Neural cell (in vitro differentiated cells): Measurements from ENCODE around the gene OGA. TPM values are rescaled to one million over a fixed set of nuclear protein-coding genes. Genes with fewer than 3 reads are reported as not detected.
A peak's percentile ranks its signal among the peaks of the same experiment; 100 is the strongest.

Source experiments
- H2AFZ ChIP-seq: fragments of 200-600, 300-800 bp; sonication (generic), shearing (Covaris generic); 2 replicates; pipeline ENCODE4 v1.6.0; 2014; ENCODE audit warnings: low read depth, mild to moderate bottlenecking, antibody characterized with exemption, low read length, moderate library complexity
- H3F3A ChIP-seq: fragments of 200-600 bp; shearing (Covaris generic); 2 replicates; pipeline ENCODE4 v1.6.1; 2016; ENCODE audit warnings: mild to moderate bottlenecking, moderate library complexity, mixed read lengths, antibody characterized with exemption, low read length; ENCODE audit not compliant: insufficient read depth, poor library complexity, severe bottlenecking
- H3K27ac ChIP-seq: fragments of 200-600, 300-800 bp; sonication (generic), shearing (Covaris generic); 2 replicates; pipeline ENCODE4 v1.5.1; 2014; ENCODE audit warnings: mild to moderate bottlenecking, low read length, moderate library complexity
- H3K27me3 ChIP-seq: fragments of 300-800, 200-600 bp; sonication (generic), shearing (Covaris generic); 2 replicates; pipeline ENCODE4 v1.6.0; 2014; ENCODE audit warnings: mild to moderate bottlenecking, low read depth, low read length, moderate library complexity; ENCODE audit not compliant: insufficient read depth
- H3K36me3 ChIP-seq: fragments of 300-800, 200-600 bp; sonication (generic), shearing (Covaris generic); 2 replicates; pipeline ENCODE4 v1.5.1; 2014; ENCODE audit warnings: mild to moderate bottlenecking, antibody characterized with exemption, low read length, moderate library complexity; ENCODE audit not compliant: insufficient read depth
- H3K4me2 ChIP-seq: fragments of 300-800, 200-600 bp; sonication (generic), shearing (Covaris generic); 2 replicates; pipeline ENCODE4 v1.6.0; 2014; ENCODE audit warnings: mild to moderate bottlenecking, low read length
- H3K4me3 ChIP-seq: fragments of 300-800, 200-600 bp; sonication (generic), shearing (Covaris generic); 2 replicates; pipeline ENCODE4 v1.5.1; 2014; ENCODE audit warnings: mild to moderate bottlenecking, low read length, moderate library complexity
- H3K79me2 ChIP-seq: fragments of 200-600 bp; shearing (Covaris generic); replicated peaks from 2 replicates; pipeline ENCODE4 v1.6.0; 2014; ENCODE audit warnings: mild to moderate bottlenecking, low read length, moderate library complexity; ENCODE audit not compliant: insufficient read depth
- H3K9ac ChIP-seq: fragments of 300-800, 200-600 bp; sonication (generic), shearing (Covaris generic); 2 replicates; pipeline ENCODE4 v1.6.1; 2016; ENCODE audit warnings: mild to moderate bottlenecking, low read length, mixed read lengths
- H3K9me2 ChIP-seq: fragments of 200-600 bp; shearing (Covaris generic); 2 replicates; pipeline ENCODE4 v1.6.1; 2016; ENCODE audit warnings: mild to moderate bottlenecking, low read length, mixed read lengths; ENCODE audit not compliant: insufficient read depth
- H3K9me3 ChIP-seq: fragments of 200-600, 300-800 bp; sonication (generic), shearing (Covaris generic); 2 replicates; pipeline ENCODE4 v1.6.1; 2016; ENCODE audit warnings: mild to moderate bottlenecking, mixed run types, low read length, moderate library complexity, mixed read lengths
- H4K20me1 ChIP-seq: fragments of 200-600 bp; shearing (Covaris generic); 2 replicates; pipeline ENCODE4 v1.6.1; 2016; ENCODE audit warnings: mild to moderate bottlenecking, mixed run types; ENCODE audit not compliant: insufficient read depth
- CTCF ChIP-seq: fragments of 450-650 bp; IDR thresholded peaks from 2 replicates; pipeline ENCODE4 v1.5.1; 2014; ENCODE audit warnings: antibody characterized with exemption, mild to moderate bottlenecking, moderate library complexity; ENCODE audit not compliant: poor library complexity, severe bottlenecking
- EP300 ChIP-seq: fragments of 450-650 bp; conservative IDR thresholded peaks from 2 replicates; pipeline ENCODE4 v1.6.1; 2014; ENCODE audit warnings: antibody characterized with exemption, mild to moderate bottlenecking, moderate library complexity; ENCODE audit not compliant: poor library complexity, severe bottlenecking
- EZH2 ChIP-seq: fragments of 200-600, 300-800 bp; shearing (Covaris generic), sonication (generic); IDR thresholded peaks from 2 replicates; pipeline ENCODE4 v1.6.1; 2014; ENCODE audit warnings: antibody characterized with exemption, low read length, borderline replicate concordance, mild to moderate bottlenecking; ENCODE audit not compliant: insufficient read depth, poor library complexity, severe bottlenecking
- MXI1 ChIP-seq: fragments of 450-650 bp; conservative IDR thresholded peaks from 2 replicates; pipeline ENCODE4 v1.6.1; 2014; ENCODE audit warnings: antibody characterized with exemption, mild to moderate bottlenecking; ENCODE audit not compliant: poor library complexity, severe bottlenecking
- POLR2AphosphoS5 ChIP-seq: IDR thresholded peaks from 2 replicates; pipeline ENCODE4 v1.6.1; 2012
- RAD21 ChIP-seq: fragments of 450-650 bp; conservative IDR thresholded peaks from 2 replicates; pipeline ENCODE4 v1.6.1; 2014; ENCODE audit warnings: antibody characterized with exemption, mild to moderate bottlenecking, moderate library complexity
- REST ChIP-seq: IDR thresholded peaks from 2 replicates; pipeline ENCODE4 v1.6.1; 2012; ENCODE audit warnings: borderline replicate concordance
- SMC3 ChIP-seq: fragments of 450-650 bp; conservative IDR thresholded peaks from 2 replicates; pipeline ENCODE4 v1.6.1; 2014; ENCODE audit warnings: antibody characterized with exemption, mild to moderate bottlenecking, moderate library complexity; ENCODE audit not compliant: poor library complexity
- TAF1 ChIP-seq: IDR thresholded peaks from 2 replicates; pipeline ENCODE4 v1.6.1; 2012; ENCODE audit warnings: low read depth
- polyA plus RNA-seq: library from polyadenylated mRNA; depleted of rRNA; stranded (reverse); fragments of >200 nt; gene quantifications from 2 replicates; pipeline ENCODE4 v1.2.3, GENCODE V29; 2014

OGA gene
- polyA plus RNA-seq, 1 donor from 2014 or later, result 357 TPM

GRCh38 chr10:101775273-101776160 lies 42.7 kb downstream of the OGA start, which contains the start of gene FGF8:
TSS of gene FGF8 (minus strand) at chr10:101776114. CDS start at chr10:101775900, 214 bp downstream.
- H3K4me2 ChIP-seq, result no peak within 1 kb of the TSS
- H3K27me3 ChIP-seq, result peaks cover 85% of the 10 kb centered on the region
- no peaks in the 10 kb centered on the region for H3K79me2 ChIP-seq
- no peaks in the 10 kb centered on the region for H3K9me3 ChIP-seq
- TF ChIP-seq RAD21, result no peak
- no peak for TF ChIP-seq REST
- TF ChIP-seq TAF1, result no peak
- no peak for TF ChIP-seq CTCF
- TF ChIP-seq POLR2AphosphoS5, result no peak
- no peak for TF ChIP-seq SMC3
- no peak for TF ChIP-seq MXI1
- TF ChIP-seq EP300, result no peak
- TF ChIP-seq EZH2, result no peak
- peak within 1 kb of the TSS; percentile 63 for H3K4me3 ChIP-seq
- H3K27ac ChIP-seq, result no peak within 1 kb of the TSS
- no peaks in the 10 kb centered on the region for H4K20me1 ChIP-seq
- H3F3A ChIP-seq, result no peaks in the 10 kb centered on the region
- H3K9me2 ChIP-seq, result no peaks in the 10 kb centered on the region
- H3K36me3 ChIP-seq, result no peaks in the 10 kb centered on the region
- peak within 1 kb of the TSS; percentile 31 for H3K9ac ChIP-seq
- no peak within 1 kb of the TSS for H2AFZ ChIP-seq

GRCh38 chr10:101774589-101775272 lies 43.5 kb downstream of the OGA start:
- H3K27ac ChIP-seq, result no peak overlapping the region
- H3K9me3 ChIP-seq, result no peaks in the 10 kb centered on the region
- H3K4me3 ChIP-seq, result peak overlapping the region; percentile 63
- no peaks in the 10 kb centered on the region for H3F3A ChIP-seq
- TF ChIP-seq EZH2 (no peak), TAF1 (no peak), CTCF (no peak), POLR2AphosphoS5 (no peak), MXI1 (no peak), SMC3 (no peak), EP300 (no peak), RAD21 (no peak), REST (no peak)
- H3K79me2 ChIP-seq, result no peaks in the 10 kb centered on the region
- H3K9me2 ChIP-seq, result no peaks in the 10 kb centered on the region
- H3K27me3 ChIP-seq, result peaks cover 79% of the 10 kb centered on the region
- H4K20me1 ChIP-seq, result no peaks in the 10 kb centered on the region
- H3K36me3 ChIP-seq, result no peaks in the 10 kb centered on the region
- H3K9ac ChIP-seq, result no peak overlapping the region
- H3K4me2 ChIP-seq, result no peak overlapping the region
- H2AFZ ChIP-seq, result no peak overlapping the region
